Measurements from ENCODE around the gene IL1RAPL2. TPM values are rescaled to one million over a fixed set of nuclear protein-coding genes. Genes with fewer than 3 reads are reported as not detected.

The IL1RAPL2 gene
- total and polyA plus RNA-seq, 2 donors (not counting 1 experiment from before 2014, with no cell fraction given): not detected

- ChIA-PET POLR2A (no interaction called here), CTCF (no interaction called here)
- H3K9me3 Mint-ChIP-seq (ENCODE audit: insufficient read depth): no peaks in the 10 kb centered on the region
- H3K27me3 Mint-ChIP-seq: no peaks in the 10 kb centered on the region
- H3K9me3 ChIP-seq (ENCODE audit: control extremely low read depth in 1 of 3, control insufficient read depth in 2 of 3, insufficient read depth in 1 of 3, low read length in 2 of 3): no peaks in the 10 kb centered on the region
- no peak overlapping the region for H3K4me3 ChIP-seq (ENCODE audit: control extremely low read depth in 1 of 5, extremely low read depth in 1 of 5, insufficient read depth in 1 of 5, low read depth in 2 of 5, low read length in 4 of 5)
- H3K9ac ChIP-seq (ENCODE audit: low read length): no peak overlapping the region
- no peaks in the 10 kb centered on the region for H3K4me1 Mint-ChIP-seq
- ATAC-seq (ENCODE audit: low read depth): no peak
- no peaks in the 10 kb centered on the region for H4K20me1 ChIP-seq (ENCODE audit: control insufficient read depth, insufficient read depth, low read length, poor library complexity, severe bottlenecking)
- H3K27ac Mint-ChIP-seq: no peak overlapping the region
- DNase-seq: no peak
- H3K27me3 ChIP-seq (replicated peaks in 1 of 4; ENCODE audit: control extremely low read depth in 1 of 4, control insufficient read depth in 3 of 4, insufficient read depth in 4 of 4, low read length in 3 of 4): no peaks in the 10 kb centered on the region
- intact Hi-C loops (cut with micrococcal nuclease): no loop called here
- no peak overlapping the region for H3K27ac ChIP-seq (ENCODE audit: low read length in 2 of 2)
- no peak overlapping the region for H2AFZ ChIP-seq (ENCODE audit: insufficient read depth, low read depth, low read length, poor library complexity, severe bottlenecking)
- WGBS (ENCODE audit: insufficient coverage): 89% methylated on average over 12 of the region's 17 CpGs
- H3K36me3 ChIP-seq (replicated peaks in 1 of 2; ENCODE audit: control extremely low read depth in 1 of 2, control insufficient read depth in 1 of 2, extremely low read depth in 1 of 2, insufficient read depth in 2 of 2, low read length in 1 of 2): no peaks in the 10 kb centered on the region
- H3K4me1 ChIP-seq (ENCODE audit: control insufficient read depth in 2 of 2, insufficient read depth in 2 of 2, low read length in 2 of 2): no peaks in the 10 kb centered on the region
- H3K4me2 ChIP-seq (replicated peaks; ENCODE audit: low read depth, low read length, poor library complexity, severe bottlenecking): no peak overlapping the region
- H3K4me3 Mint-ChIP-seq: no peak overlapping the region
- H3K79me2 ChIP-seq (ENCODE audit: control insufficient read depth, insufficient read depth, low read length): no peaks in the 10 kb centered on the region
- TF ChIP-seq CTCF (IDR thresholded peaks at IDR 0.05) (no peak), EZH2 (IDR thresholded peaks at IDR 0.05; ENCODE audit: borderline replicate concordance, insufficient read depth, low read depth, low read length, poor library complexity, severe bottlenecking) (no peak)
Observed at GRCh38 chrX:105646592-105647372, 1080.8 kb downstream of the IL1RAPL2 start.

GRCh38 chrX:105647749-105648148 is 1081.8 kb downstream of the IL1RAPL2 start:
- TF ChIP-seq EZH2 (IDR thresholded peaks at IDR 0.05; ENCODE audit: borderline replicate concordance, insufficient read depth, low read depth, low read length, poor library complexity, severe bottlenecking) (no peak), CTCF (IDR thresholded peaks at IDR 0.05) (no peak)

More at GRCh38 chrX:105647749-105648148, 1081.8 kb downstream of the IL1RAPL2 start:
- WGBS (ENCODE audit: insufficient coverage): no CpG with 5 or more reads among the region's 2 CpGs
- Histone ChIP-seq H3K79me2 (ENCODE audit: control insufficient read depth, insufficient read depth, low read length) (no peaks in the 10 kb centered on the region), H4K20me1 (ENCODE audit: control insufficient read depth, insufficient read depth, low read length, poor library complexity, severe bottlenecking) (no peaks in the 10 kb centered on the region), H3K4me1 (ENCODE audit: control insufficient read depth in 2 of 2, insufficient read depth in 2 of 2, low read length in 2 of 2) (no peaks in the 10 kb centered on the region), H3K4me2 (replicated peaks; ENCODE audit: low read depth, low read length, poor library complexity, severe bottlenecking) (no peak overlapping the region), H3K9me3 (ENCODE audit: control extremely low read depth in 1 of 3, control insufficient read depth in 2 of 3, insufficient read depth in 1 of 3, low read length in 2 of 3) (no peaks in the 10 kb centered on the region), H2AFZ (ENCODE audit: insufficient read depth, low read depth, low read length, poor library complexity, severe bottlenecking) (no peak overlapping the region), H3K27me3 (replicated peaks in 1 of 4; ENCODE audit: control extremely low read depth in 1 of 4, control insufficient read depth in 3 of 4, insufficient read depth in 4 of 4, low read length in 3 of 4) (no peaks in the 10 kb centered on the region), H3K9ac (ENCODE audit: low read length) (no peak overlapping the region), H3K36me3 (replicated peaks in 1 of 2; ENCODE audit: control extremely low read depth in 1 of 2, control insufficient read depth in 1 of 2, extremely low read depth in 1 of 2, insufficient read depth in 2 of 2, low read length in 1 of 2) (no peaks in the 10 kb centered on the region), H3K4me3 (ENCODE audit: control extremely low read depth in 1 of 5, extremely low read depth in 1 of 5, insufficient read depth in 1 of 5, low read depth in 2 of 5, low read length in 4 of 5) (no peak overlapping the region), H3K27ac (ENCODE audit: low read length in 2 of 2) (no peak overlapping the region)
- Mint-ChIP-seq H3K27ac (no peak overlapping the region), H3K4me3 (no peak overlapping the region), H3K4me1 (no peaks in the 10 kb centered on the region), H3K9me3 (ENCODE audit: insufficient read depth) (no peaks in the 10 kb centered on the region), H3K27me3 (no peaks in the 10 kb centered on the region)
- DNase-seq: no peak
- ChIA-PET CTCF (no interaction called here), POLR2A (no interaction called here)
- intact Hi-C loops (cut with micrococcal nuclease): no loop called here
- ATAC-seq (ENCODE audit: low read depth): no peak

Data from B cell (primary cell).